Measurements from ENCODE around the gene WNK2.
"Not testable (repeated sequence)": the region's sequence is repeated elsewhere in the genome, so short reads cannot be mapped to it uniquely, and the experiment has no call there.

Gene WNK2
- total RNA-seq: 0.12 to 0.96 reads per million in 2 experiments

- peak; percentile 29 for DNase-seq (ENCODE audit: low read depth)
Measured at GRCh38 chr9:93183663-93184431, at the start of gene WNK2. Gene WNK2 (plus strand): TSS chr9:93184139. CDS start chr9:93184930, 791 bp downstream.

DNA sequence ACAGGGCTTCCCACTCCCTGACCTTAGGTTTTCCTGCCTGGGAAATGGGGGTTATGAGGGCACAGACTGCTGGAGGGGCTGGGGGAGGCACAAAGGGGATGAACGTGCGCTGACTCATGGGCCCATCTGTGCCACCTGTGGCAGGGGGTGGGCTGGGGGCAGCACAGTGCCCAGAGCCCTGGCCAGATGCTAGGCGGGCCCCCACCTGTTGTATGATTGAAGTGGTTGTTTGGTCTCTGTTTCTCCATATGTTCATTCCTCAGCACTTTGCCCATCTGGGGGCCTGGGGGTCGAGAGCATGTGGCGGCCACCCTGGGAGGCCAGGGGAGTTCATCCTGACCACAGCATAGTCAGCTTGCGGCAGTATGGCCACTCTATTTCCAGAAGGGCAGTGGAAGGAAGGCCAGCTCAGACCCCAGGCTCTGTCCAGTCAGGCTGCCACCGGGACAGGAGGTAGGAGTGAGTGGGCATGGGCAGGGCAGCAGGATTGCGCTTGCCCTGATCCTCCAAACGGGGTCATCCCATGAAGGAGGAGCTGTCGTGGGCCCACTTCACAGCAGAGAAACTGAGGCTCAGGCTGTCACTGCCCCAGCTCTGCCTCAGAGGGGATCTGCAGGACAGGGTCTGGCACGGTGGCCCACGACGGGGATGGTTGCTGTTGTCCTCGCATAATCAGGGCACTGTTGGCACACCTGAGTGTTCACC, 49.0 kb upstream of the WNK2 start:
- DNase-seq (ENCODE audit: low read depth): no peak

- no peak for DNase-seq (ENCODE audit: low read depth)
Measured at GRCh38 chr9:93136011-93136440, 47.9 kb upstream of the WNK2 start.

GRCh38 chr9:93137362-93137761, 46.6 kb upstream of the WNK2 start:
- DNase-seq (ENCODE audit: low read depth): no peak

DNA sequence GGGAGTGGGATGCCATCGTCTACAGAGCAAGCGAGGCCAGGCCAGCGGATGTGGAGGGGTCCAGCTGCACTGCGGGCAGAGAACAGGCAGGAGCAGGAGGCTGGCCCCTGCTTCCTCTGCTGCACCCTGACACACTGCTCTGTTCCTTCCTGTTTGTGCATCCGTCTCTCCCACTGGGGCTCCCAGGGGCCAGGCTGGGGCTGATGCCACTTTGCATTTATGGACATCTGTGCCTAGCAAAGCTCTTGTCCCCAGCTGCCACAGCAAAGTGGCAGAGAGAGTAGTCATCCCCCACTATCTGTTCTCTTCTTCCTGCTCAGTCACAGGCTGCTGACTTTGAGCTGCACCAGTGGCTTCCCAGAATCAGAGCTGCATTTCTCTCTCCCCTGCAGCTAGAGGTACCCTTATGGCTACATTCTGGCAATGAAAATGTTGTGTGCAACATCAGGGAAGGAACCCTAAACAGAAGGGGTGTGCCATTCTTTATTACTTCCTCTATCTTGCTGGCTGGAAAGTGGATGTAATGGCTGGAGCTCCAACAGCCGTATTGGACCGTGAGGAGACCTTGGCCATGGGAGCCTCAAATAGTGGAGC, 45.7 kb upstream of the WNK2 start:
- no peak for DNase-seq (ENCODE audit: low read depth)

DNA sequence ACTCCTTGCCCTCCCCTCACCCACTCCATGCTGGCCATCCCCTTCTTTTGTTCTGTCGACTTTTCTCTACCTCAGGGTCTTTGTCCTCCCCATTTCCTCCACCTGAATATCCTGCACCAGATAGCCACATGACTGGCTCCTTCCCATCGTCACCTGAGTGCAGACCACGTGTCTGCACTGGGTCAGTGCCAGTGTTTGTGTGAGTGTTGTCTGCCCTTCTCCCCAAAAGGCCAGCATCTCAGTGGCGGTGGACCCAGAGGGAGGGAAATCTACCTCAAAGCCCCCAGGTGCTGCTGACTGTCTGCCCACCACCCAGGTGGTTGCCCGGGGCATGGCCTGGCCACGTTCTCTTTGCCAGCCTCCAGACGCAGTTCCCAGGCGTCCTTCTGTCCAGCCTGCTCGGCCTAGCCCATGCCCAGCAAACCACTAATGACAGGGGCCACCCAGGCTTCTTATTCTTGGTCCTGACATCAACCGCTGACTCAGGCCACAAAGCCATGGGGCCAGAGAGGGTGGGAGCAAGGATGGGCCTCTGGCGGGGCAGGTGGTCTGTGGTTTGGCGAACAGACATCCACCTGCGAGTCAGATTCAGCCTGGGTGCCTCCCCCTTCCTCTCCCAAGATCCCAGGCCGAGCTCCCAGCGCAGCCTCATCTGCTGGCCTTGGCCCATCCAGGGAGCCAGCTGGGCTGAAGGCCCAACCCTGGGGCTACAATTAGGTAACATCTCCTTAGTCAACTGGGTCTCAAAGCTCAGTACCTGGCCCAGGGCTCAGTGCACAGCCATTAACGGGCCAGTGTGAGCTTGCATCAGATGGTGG, 44.4 kb upstream of the WNK2 start:
- DNase-seq (ENCODE audit: low read depth): no peak

- no peak for DNase-seq (ENCODE audit: low read depth)
Measured at GRCh38 chr9:93141771-93142483, 42.0 kb upstream of the WNK2 start.

- DNase-seq (ENCODE audit: low read depth): peak; percentile 44
Measured at GRCh38 chr9:93143830-93144530, 40.0 kb upstream of the WNK2 start.

GRCh38 chr9:93146696-93147095, 37.2 kb upstream of the WNK2 start:
- DNase-seq (ENCODE audit: low read depth): not testable (repeated sequence)

DNA sequence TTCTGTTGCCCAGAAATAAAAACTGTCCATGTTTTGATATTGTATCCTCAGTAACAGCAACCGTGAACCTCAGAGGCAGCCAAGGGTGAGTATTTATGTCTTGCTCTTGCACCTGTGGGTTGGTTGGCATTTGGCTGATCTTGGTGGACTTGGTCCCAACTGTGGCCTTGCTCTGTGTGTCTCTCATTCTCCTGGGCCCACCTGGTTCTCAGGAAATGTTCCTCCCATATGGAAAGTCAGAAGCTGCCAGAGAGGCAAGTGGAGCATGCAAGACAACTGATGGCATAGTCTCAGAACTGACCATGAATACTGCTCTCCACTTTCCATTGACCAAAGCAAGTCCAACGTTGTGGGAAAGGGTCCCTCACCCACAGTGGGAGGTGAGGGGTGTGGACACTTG, 36.3 kb upstream of the WNK2 start:
- DNase-seq (ENCODE audit: low read depth): no peak

- DNase-seq (ENCODE audit: low read depth): no peak
Measured at GRCh38 chr9:93148721-93149120, 35.2 kb upstream of the WNK2 start.

GRCh38 chr9:93149361-93149760, 34.6 kb upstream of the WNK2 start:
- DNase-seq (ENCODE audit: low read depth): no peak

DNA sequence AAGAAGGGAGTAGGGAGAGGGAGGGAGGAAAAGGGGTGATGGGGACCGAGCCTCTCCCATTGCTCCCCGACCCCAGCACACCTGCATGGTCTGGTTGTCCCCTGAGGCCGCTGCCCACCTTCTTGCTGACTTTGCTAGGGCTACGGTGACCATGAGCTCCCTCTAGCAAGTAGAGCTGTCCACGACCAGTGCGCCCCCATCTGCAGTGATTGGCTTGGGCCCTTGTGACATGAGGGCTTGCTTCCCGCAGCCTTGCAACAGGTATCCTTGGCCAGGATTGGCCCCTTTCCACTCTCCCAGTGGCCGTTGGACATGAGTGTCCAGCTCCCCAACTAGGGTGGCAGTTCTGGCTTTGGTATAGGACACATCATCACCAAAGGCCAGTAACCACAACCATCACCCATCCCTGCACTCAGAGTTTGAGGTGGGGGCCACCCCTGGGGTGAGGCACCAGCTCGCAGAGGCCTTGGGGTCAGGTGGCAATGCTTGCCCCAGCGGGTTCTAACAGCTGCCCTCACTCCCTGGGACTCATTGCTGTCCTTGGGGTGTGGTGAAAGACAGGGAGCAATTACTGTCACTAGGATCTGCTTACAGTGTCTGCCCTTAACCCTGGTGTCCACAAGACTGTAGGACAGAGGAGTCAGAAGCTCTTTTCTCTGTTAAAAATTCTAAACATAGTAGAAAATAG, 32.7 kb upstream of the WNK2 start:
- no peak for DNase-seq (ENCODE audit: low read depth)

DNA sequence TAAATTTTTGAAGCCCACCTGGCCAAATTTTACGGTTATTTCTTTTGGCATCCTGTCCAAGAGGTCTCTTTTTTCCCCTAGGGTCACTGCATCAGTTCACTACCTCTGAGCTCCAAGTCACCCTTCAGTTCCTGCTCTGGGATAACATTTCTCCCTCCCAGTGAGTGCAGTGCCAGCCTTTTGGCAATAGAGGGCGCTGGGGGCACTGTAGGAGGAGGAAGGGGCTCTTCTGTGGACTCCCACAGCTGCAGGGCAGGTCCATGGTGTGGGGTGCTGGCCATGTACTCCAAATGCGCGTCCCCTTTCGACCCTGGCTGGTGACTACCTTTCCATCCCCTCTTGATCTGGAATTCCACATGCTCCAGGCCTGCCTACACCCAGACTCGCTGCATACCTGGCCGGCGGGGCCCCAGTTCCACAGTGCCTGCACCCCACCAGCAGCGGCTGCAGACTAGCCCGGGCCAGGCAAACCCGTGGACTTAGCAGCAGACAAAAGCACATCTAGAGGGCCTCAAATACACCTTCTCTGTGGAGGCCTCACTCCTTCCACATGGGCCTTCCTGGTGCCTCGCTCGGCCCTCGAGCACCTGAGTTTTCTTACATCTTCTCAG, 29.5 kb upstream of the WNK2 start:
- no peak for DNase-seq (ENCODE audit: low read depth)

- DNase-seq (ENCODE audit: low read depth): no peak
Measured at GRCh38 chr9:93155716-93156474, 28.0 kb upstream of the WNK2 start.

GRCh38 chr9:93156475-93157008, 27.4 kb upstream of the WNK2 start:
- DNase-seq (ENCODE audit: low read depth): no peak

- DNase-seq (ENCODE audit: low read depth): peak; percentile 48
Measured at GRCh38 chr9:93159601-93160471, 24.1 kb upstream of the WNK2 start.

All from T follicular helper cell (primary cell).